Neural cell (in vitro differentiated cells): ENCODE results near the gene RASGRP4. TPM values are rescaled to one million over a fixed set of nuclear protein-coding genes. Genes with fewer than 3 reads are reported as not detected.

ENCODE experiments used
- H2AFZ ChIP-seq: fragments of 200-600, 300-800 bp; sonication (generic), shearing (Covaris generic); 2 replicates; pipeline ENCODE4 v1.6.0; 2014; ENCODE audit warnings: low read depth, mild to moderate bottlenecking, antibody characterized with exemption, low read length, moderate library complexity
- H3F3A ChIP-seq: fragments of 200-600 bp; shearing (Covaris generic); 2 replicates; pipeline ENCODE4 v1.6.1; 2016; ENCODE audit warnings: mild to moderate bottlenecking, moderate library complexity, mixed read lengths, antibody characterized with exemption, low read length; ENCODE audit not compliant: insufficient read depth, poor library complexity, severe bottlenecking
- H3K27ac ChIP-seq: fragments of 200-600, 300-800 bp; sonication (generic), shearing (Covaris generic); 2 replicates; pipeline ENCODE4 v1.5.1; 2014; ENCODE audit warnings: mild to moderate bottlenecking, low read length, moderate library complexity
- H3K27me3 ChIP-seq: fragments of 300-800, 200-600 bp; sonication (generic), shearing (Covaris generic); 2 replicates; pipeline ENCODE4 v1.6.0; 2014; ENCODE audit warnings: mild to moderate bottlenecking, low read depth, low read length, moderate library complexity; ENCODE audit not compliant: insufficient read depth
- H3K36me3 ChIP-seq: fragments of 300-800, 200-600 bp; sonication (generic), shearing (Covaris generic); 2 replicates; pipeline ENCODE4 v1.5.1; 2014; ENCODE audit warnings: mild to moderate bottlenecking, antibody characterized with exemption, low read length, moderate library complexity; ENCODE audit not compliant: insufficient read depth
- H3K4me2 ChIP-seq: fragments of 300-800, 200-600 bp; sonication (generic), shearing (Covaris generic); 2 replicates; pipeline ENCODE4 v1.6.0; 2014; ENCODE audit warnings: mild to moderate bottlenecking, low read length
- H3K4me3 ChIP-seq: fragments of 300-800, 200-600 bp; sonication (generic), shearing (Covaris generic); 2 replicates; pipeline ENCODE4 v1.5.1; 2014; ENCODE audit warnings: mild to moderate bottlenecking, low read length, moderate library complexity
- H3K79me2 ChIP-seq: fragments of 200-600 bp; shearing (Covaris generic); replicated peaks from 2 replicates; pipeline ENCODE4 v1.6.0; 2014; ENCODE audit warnings: mild to moderate bottlenecking, low read length, moderate library complexity; ENCODE audit not compliant: insufficient read depth
- H3K9ac ChIP-seq: fragments of 300-800, 200-600 bp; sonication (generic), shearing (Covaris generic); 2 replicates; pipeline ENCODE4 v1.6.1; 2016; ENCODE audit warnings: mild to moderate bottlenecking, low read length, mixed read lengths
- H3K9me2 ChIP-seq: fragments of 200-600 bp; shearing (Covaris generic); 2 replicates; pipeline ENCODE4 v1.6.1; 2016; ENCODE audit warnings: mild to moderate bottlenecking, low read length, mixed read lengths; ENCODE audit not compliant: insufficient read depth
- H3K9me3 ChIP-seq: fragments of 200-600, 300-800 bp; sonication (generic), shearing (Covaris generic); 2 replicates; pipeline ENCODE4 v1.6.1; 2016; ENCODE audit warnings: mild to moderate bottlenecking, mixed run types, low read length, moderate library complexity, mixed read lengths
- H4K20me1 ChIP-seq: fragments of 200-600 bp; shearing (Covaris generic); 2 replicates; pipeline ENCODE4 v1.6.1; 2016; ENCODE audit warnings: mild to moderate bottlenecking, mixed run types; ENCODE audit not compliant: insufficient read depth
- EP300 ChIP-seq: fragments of 450-650 bp; conservative IDR thresholded peaks from 2 replicates; pipeline ENCODE4 v1.6.1; 2014; ENCODE audit warnings: antibody characterized with exemption, mild to moderate bottlenecking, moderate library complexity; ENCODE audit not compliant: poor library complexity, severe bottlenecking
- EZH2 ChIP-seq: fragments of 200-600, 300-800 bp; shearing (Covaris generic), sonication (generic); IDR thresholded peaks from 2 replicates; pipeline ENCODE4 v1.6.1; 2014; ENCODE audit warnings: antibody characterized with exemption, low read length, borderline replicate concordance, mild to moderate bottlenecking; ENCODE audit not compliant: insufficient read depth, poor library complexity, severe bottlenecking
- MXI1 ChIP-seq: fragments of 450-650 bp; conservative IDR thresholded peaks from 2 replicates; pipeline ENCODE4 v1.6.1; 2014; ENCODE audit warnings: antibody characterized with exemption, mild to moderate bottlenecking; ENCODE audit not compliant: poor library complexity, severe bottlenecking
- POLR2AphosphoS5 ChIP-seq: IDR thresholded peaks from 2 replicates; pipeline ENCODE4 v1.6.1; 2012
- RAD21 ChIP-seq: fragments of 450-650 bp; conservative IDR thresholded peaks from 2 replicates; pipeline ENCODE4 v1.6.1; 2014; ENCODE audit warnings: antibody characterized with exemption, mild to moderate bottlenecking, moderate library complexity
- SMC3 ChIP-seq: fragments of 450-650 bp; conservative IDR thresholded peaks from 2 replicates; pipeline ENCODE4 v1.6.1; 2014; ENCODE audit warnings: antibody characterized with exemption, mild to moderate bottlenecking, moderate library complexity; ENCODE audit not compliant: poor library complexity
- TAF1 ChIP-seq: IDR thresholded peaks from 2 replicates; pipeline ENCODE4 v1.6.1; 2012; ENCODE audit warnings: low read depth
- polyA plus RNA-seq: library from polyadenylated mRNA; depleted of rRNA; stranded (reverse); fragments of >200 nt; gene quantifications from 2 replicates; pipeline ENCODE4 v1.2.3, GENCODE V29; 2014
- TF ChIP-seq, protein P1 (sequence below): fragments of 450-650 bp; IDR thresholded peaks from 2 replicates; pipeline ENCODE4 v1.5.1; 2014; ENCODE audit warnings: antibody characterized with exemption, mild to moderate bottlenecking, moderate library complexity; ENCODE audit not compliant: poor library complexity, severe bottlenecking
- TF ChIP-seq, protein P2 (sequence below): IDR thresholded peaks from 2 replicates; pipeline ENCODE4 v1.6.1; 2012; ENCODE audit warnings: borderline replicate concordance

The RASGRP4 gene
- polyA plus RNA-seq, 1 donor from 2014 or later, result not detected

DNA sequence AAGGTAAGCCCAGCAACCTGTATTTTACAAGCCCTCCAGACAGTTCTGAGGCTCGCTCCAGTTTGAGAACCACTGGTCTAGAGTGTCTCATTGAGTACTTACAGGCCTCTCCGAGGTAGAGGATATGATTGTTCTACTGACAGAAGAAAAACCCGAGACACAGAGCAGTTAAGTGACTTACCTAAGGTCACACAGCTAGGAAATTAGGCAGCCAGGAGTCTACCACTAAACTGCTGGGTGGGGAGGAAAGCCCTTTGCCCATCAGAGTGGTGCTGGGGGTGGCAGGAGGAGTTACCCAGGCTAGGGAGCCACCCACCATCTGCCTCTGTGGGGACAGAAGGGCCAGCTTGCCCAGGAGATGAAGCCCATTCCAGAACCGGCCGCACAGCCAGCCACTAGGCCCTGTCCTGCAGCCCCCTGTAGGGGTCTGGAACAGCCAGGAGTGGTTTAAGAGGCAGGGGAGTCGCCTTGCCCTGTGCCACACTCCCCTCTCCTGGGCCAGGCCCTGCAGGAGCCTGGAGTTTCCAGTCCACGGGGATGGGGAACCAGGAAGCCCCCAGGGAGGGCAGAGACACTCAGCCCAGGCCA, 703 bp downstream of the RASGRP4 start:
- no peak overlapping the region for H3K27ac ChIP-seq
- H2AFZ ChIP-seq, result no peak overlapping the region
- H3K4me2 ChIP-seq, result no peak overlapping the region
- TF ChIP-seq EP300 (no peak), TAF1 (no peak), SMC3 (no peak), EZH2 (no peak), POLR2AphosphoS5 (no peak), RAD21 (no peak), MXI1 (no peak)
- TF ChIP-seq, protein P1, sequence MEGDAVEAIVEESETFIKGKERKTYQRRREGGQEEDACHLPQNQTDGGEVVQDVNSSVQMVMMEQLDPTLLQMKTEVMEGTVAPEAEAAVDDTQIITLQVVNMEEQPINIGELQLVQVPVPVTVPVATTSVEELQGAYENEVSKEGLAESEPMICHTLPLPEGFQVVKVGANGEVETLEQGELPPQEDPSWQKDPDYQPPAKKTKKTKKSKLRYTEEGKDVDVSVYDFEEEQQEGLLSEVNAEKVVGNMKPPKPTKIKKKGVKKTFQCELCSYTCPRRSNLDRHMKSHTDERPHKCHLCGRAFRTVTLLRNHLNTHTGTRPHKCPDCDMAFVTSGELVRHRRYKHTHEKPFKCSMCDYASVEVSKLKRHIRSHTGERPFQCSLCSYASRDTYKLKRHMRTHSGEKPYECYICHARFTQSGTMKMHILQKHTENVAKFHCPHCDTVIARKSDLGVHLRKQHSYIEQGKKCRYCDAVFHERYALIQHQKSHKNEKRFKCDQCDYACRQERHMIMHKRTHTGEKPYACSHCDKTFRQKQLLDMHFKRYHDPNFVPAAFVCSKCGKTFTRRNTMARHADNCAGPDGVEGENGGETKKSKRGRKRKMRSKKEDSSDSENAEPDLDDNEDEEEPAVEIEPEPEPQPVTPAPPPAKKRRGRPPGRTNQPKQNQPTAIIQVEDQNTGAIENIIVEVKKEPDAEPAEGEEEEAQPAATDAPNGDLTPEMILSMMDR, result no peak
- TF ChIP-seq, protein P2, sequence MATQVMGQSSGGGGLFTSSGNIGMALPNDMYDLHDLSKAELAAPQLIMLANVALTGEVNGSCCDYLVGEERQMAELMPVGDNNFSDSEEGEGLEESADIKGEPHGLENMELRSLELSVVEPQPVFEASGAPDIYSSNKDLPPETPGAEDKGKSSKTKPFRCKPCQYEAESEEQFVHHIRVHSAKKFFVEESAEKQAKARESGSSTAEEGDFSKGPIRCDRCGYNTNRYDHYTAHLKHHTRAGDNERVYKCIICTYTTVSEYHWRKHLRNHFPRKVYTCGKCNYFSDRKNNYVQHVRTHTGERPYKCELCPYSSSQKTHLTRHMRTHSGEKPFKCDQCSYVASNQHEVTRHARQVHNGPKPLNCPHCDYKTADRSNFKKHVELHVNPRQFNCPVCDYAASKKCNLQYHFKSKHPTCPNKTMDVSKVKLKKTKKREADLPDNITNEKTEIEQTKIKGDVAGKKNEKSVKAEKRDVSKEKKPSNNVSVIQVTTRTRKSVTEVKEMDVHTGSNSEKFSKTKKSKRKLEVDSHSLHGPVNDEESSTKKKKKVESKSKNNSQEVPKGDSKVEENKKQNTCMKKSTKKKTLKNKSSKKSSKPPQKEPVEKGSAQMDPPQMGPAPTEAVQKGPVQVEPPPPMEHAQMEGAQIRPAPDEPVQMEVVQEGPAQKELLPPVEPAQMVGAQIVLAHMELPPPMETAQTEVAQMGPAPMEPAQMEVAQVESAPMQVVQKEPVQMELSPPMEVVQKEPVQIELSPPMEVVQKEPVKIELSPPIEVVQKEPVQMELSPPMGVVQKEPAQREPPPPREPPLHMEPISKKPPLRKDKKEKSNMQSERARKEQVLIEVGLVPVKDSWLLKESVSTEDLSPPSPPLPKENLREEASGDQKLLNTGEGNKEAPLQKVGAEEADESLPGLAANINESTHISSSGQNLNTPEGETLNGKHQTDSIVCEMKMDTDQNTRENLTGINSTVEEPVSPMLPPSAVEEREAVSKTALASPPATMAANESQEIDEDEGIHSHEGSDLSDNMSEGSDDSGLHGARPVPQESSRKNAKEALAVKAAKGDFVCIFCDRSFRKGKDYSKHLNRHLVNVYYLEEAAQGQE, result no peak
- no peaks in the 10 kb centered on the region for H4K20me1 ChIP-seq
- H3K9ac ChIP-seq, result no peak overlapping the region
- H3K36me3 ChIP-seq, result no peaks in the 10 kb centered on the region
- no peaks in the 10 kb centered on the region for H3K9me2 ChIP-seq
- H3K9me3 ChIP-seq, result no peaks in the 10 kb centered on the region
- no peaks in the 10 kb centered on the region for H3K79me2 ChIP-seq
- H3K27me3 ChIP-seq, result no peaks in the 10 kb centered on the region
- H3K4me3 ChIP-seq, result no peak overlapping the region
- no peaks in the 10 kb centered on the region for H3F3A ChIP-seq

DNA sequence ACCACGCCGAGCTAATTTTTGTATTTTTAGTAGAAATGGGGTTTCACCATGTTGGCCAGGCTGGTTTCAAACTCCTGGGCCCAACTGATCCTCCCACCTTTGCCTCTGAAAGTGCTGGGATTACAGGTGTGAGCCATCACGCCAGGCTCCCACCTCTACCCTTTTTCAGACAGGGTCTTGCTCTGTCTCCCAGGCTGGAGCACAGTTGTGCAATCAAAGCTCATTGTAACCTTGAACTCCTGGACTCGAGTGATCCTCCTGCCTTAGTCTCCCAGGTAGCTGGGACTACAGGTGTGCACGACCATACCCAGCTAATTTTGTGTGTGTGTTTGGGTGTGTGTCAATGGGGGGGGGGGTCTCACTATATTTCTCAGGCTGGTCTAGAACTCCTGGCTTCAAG, 1.7 kb downstream of the RASGRP4 start:
- Histone ChIP-seq H3K4me3 (no peak overlapping the region), H3K9me3 (no peaks in the 10 kb centered on the region)

More for the DNA sequence above, 1.7 kb downstream of the RASGRP4 start:
- Histone ChIP-seq H2AFZ (no peak overlapping the region), H3K27me3 (no peaks in the 10 kb centered on the region), H3K4me2 (no peak overlapping the region), H3F3A (no peaks in the 10 kb centered on the region), H3K79me2 (no peaks in the 10 kb centered on the region), H3K9me2 (no peaks in the 10 kb centered on the region), H3K9ac (no peak overlapping the region), H3K36me3 (no peaks in the 10 kb centered on the region), H3K27ac (no peak overlapping the region), H4K20me1 (no peaks in the 10 kb centered on the region)
- TF ChIP-seq MXI1, result no peak
- no peak for TF ChIP-seq RAD21
- TF ChIP-seq TAF1, result no peak
- TF ChIP-seq, protein P2, result no peak
- TF ChIP-seq SMC3, result no peak
- TF ChIP-seq EZH2, result no peak
- no peak for TF ChIP-seq POLR2AphosphoS5
- TF ChIP-seq, protein P1, result no peak
- TF ChIP-seq EP300, result no peak
